HG02610 (cell line): ENCODE results near the gene CAV1.

Source experiments
- ATAC-seq: cut with Tn5 transposase; IDR thresholded peaks from one replicate; pipeline ENCODE4 v1.9.1; 2021; ENCODE audit warnings: mild to moderate bottlenecking, moderate library complexity; ENCODE audit not compliant: unreplicated experiment

Gene CAV1

DNA sequence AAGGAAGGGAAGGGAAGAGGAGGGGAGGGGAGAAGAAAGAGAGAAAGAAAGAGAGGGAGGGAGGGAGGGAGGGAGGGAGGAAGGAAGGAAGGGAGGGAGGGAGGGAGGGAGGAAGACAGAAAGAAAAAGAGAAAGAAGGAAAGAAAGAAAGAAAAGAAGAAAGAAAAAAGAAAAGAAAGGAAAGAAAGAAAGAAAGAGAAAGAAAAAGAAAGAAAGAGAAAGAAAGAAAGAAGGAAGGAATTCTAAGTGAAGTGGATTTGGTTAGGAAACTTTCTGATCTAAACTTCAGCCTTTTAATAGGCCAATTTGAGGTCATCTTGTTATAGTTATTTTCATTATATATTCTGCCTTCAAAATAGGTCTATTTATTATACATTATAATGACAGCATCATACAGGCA lies 21.0 kb upstream of the CAV1 start:
- ATAC-seq = no peak

DNA sequence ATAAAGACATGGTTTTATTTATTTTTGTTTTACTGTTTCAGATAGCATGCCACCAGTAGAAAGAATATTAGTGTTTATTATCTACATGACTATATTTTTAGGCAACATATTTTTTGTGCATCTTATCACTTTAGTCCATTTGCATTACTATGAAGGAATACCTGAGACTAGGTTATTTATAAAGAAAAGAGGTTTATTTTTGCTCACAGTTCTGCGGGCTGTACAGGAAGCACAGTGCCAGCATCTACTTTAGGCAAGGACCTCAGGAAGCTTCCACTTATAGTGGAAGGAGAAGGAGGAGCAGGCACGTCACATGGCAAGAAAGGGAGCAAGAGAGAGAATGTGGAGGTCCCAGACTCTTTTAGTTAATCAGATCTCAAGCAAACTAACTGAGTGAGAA lies 19.6 kb upstream of the CAV1 start:
- no peak for ATAC-seq

GRCh38 chr7:116505823-116506222 lies 19.0 kb upstream of the CAV1 start:
- no peak for ATAC-seq

DNA sequence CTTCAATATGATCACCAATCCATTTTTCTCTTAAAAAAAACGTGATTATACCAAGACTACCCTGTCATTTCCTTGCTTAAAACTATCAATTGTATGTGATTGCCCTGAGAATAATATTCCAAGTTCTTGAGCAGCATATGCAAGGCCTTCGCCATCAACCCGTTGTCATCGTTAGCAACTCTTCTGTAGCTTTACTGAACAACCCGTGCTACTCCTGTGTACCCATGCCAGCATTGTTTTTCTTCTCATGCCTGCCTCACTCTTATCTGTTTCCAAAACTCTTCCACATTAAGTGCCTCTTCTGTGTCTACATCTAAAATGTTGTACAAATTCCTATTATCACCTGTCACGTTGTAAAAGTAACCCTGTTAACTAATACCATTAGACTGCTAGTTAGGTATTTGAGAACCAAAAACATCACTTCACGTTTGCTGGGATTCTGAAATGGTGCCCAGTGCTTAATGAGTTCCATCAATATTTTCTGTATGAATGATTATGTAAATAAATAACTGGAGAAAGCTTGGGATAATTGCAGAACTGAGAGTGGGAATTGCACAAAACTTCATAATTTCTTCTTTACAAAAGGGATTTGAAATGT lies 14.8 kb upstream of the CAV1 start:
- no peak for ATAC-seq

DNA sequence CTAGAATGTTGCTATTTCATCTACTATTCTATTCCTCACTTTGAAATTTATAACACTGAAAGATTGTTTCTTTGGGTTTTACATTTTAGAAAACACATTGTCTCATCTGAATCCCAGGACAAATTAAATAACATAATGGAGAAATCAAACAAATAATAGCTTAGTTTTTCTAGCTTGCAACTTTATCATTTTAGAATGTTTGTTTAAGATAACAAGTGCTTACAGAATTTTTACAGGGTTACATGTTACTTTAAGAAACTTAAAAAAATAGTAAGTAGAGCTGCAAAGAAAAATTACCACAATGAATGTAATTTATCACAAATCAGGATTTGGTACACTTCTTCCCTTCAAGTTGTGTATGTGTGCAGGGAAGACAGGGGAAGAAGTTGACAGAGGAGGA lies 14.0 kb upstream of the CAV1 start:
- no peak for ATAC-seq

- peak; percentile 98 for ATAC-seq
Measured at GRCh38 chr7:116511552-116512519, 13.0 kb upstream of the CAV1 start.

- no peak for ATAC-seq
Measured at GRCh38 chr7:116512520-116513188, 12.2 kb upstream of the CAV1 start.

DNA sequence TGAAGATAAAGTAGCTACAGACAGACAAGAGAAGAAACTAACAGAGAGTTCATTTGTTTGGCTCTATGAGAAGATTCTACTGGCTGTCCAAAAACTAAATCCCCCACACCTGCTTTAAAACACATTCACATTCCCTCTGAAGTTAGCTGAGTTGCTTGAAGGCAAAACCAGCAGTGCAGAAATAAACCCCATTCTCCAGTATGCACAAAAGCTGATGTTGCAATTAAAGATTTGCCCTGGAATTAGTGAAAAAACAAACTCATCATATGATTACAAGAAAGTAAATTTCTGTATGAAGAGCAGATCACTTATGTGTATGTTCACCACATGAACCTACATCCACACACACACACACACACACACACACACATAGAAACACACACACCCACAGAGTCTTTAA lies 9.3 kb upstream of the CAV1 start:
- no peak for ATAC-seq

GRCh38 chr7:116516324-116516723 lies 8.5 kb upstream of the CAV1 start:
- ATAC-seq = no peak

- ATAC-seq = no peak
Measured at GRCh38 chr7:116517626-116518025, 7.2 kb upstream of the CAV1 start.

- no peak for ATAC-seq
Measured at GRCh38 chr7:116518961-116519360, 5.9 kb upstream of the CAV1 start.

DNA sequence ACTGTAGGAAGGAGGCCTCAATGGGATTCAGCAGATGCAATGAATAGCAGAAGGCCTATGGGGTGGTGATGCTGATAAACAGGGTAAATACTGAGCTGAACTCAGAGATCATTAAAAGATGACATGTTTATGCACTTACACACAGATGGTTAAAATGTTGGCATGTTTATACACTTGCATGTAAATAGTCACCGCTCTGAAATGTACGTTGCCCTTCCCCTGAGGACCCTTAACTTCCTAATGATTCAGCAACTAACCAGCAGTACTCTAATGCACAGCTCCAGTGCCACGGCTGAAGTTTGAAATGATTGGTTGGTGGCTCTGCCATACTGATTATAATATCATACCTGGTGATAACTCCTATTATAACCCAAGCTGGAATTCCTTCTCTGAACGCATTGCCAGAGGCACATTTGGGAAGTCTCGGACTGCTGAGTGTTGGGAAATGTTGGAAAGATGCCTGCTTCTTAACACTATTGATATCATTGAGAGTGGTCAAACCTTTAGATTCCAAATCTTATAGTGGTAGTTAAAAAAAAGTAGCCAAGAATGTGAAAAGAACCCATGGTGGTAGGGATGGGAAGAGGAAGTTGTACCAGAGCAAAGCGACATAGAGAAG lies 3.7 kb upstream of the CAV1 start:
- no peak for ATAC-seq

DNA sequence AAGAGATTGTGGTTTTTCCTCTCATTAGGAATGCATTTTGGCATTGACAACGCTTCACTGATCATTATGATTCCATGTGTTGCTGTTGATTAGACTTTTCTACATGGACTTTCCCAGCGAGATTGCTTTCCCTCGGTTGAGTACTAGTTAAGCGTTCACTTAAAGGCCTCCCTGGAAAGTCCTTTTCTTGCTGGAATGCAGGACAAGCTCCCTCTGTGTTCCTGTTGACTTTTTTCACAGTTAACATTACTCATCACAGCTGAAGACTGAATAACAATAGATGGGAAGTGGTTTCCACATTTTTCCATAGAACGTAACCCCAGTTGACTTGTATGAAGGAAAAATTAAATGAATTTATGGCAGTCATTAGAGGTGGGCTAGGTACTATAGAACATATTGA lies 2.6 kb upstream of the CAV1 start:
- no peak for ATAC-seq

DNA sequence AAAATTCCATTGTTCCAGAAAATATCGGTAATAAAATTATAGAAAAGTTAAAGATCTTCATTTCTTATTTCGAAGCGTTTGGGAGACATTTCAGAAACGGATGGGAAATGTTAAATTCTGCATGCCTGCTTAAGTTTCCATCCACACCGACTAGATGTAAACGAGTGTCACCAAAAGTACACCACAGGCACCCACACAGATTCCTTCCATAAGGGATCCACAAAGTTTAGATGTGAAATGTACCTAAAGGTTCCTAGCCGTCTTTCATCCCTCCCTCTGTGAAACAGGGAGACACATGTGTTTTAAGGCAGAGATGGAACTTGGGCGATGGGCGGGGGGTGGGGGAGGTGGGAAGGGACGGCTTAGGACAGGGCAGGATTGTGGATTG lies 621 bp upstream of the CAV1 start:
- ATAC-seq = no peak

DNA sequence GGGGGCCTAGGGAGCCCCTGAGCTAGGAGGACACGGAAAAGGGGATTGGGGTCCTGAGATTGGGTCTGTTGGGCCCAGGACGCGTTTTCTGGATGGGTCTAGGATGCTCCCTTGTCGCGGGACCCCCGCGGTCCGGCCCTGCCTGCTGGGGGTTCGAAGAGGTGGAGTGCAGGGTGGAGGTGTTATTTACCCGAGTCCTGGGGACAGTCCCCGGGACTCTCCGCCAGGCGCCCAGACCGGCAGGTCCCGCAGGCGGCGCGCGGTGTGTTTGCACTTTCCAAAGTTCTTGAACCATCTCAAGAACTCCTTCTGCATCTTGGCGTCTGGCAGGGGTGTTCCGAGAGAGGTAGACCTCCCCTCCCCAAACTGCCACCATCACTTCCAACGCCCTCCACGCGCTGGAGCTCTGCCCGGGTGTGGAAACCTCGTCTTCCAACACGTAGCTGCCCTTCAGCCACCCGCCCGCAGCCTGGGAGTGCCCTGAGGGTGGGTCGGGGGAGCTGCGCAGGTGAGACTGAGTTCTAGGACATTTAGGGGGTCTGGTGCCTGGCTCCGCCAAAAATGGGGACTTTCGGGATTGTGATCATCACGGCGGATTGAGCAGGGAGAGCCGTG lies 569 bp downstream of the CAV1 start:
- ATAC-seq = peak; percentile 50

DNA sequence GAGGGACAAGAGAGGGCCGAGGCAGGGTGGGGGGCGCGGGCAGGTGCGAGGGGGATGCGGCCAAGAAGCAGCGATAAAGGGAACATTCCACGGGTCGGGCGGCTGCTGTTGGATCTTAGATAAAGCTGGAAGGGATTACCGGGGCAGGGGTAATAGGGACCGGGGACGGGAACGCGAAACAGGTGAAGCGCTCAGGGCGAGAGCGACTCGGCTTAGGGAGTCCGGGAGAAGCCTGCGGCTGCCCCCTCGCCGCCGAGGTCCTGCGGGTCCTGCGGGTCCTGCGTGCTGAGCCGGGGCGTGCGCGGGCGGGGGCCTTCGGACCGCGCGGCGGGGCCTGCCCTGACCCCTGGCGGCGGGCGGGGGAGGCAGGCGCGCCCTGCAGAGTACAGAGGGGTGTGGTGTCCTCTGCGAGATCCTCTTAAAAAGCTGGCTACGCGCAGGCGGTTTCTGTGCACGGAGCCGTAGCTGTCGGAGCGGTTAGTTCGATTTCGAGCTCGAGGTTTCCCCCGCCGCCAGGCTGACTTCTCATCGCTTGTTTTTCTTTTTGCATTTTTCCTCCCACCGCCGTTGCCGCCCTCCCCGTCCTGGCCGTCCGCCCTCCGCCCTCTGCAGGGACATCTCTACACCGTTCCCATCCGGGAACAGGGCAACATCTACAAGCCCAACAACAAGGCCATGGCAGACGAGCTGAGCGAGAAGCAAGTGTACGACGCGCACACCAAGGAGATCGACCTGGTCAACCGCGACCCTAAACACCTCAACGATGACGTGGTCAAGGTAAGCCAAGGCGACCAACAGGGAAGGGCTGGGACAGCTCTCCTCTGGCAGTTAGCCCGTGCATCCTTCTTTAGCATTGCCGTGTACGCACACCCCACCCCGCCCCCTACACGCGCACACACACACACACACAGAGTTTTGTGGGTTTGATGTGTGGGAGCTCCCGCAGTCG lies 1.4 kb downstream of the CAV1 start:
- ATAC-seq = peak; percentile 92

DNA sequence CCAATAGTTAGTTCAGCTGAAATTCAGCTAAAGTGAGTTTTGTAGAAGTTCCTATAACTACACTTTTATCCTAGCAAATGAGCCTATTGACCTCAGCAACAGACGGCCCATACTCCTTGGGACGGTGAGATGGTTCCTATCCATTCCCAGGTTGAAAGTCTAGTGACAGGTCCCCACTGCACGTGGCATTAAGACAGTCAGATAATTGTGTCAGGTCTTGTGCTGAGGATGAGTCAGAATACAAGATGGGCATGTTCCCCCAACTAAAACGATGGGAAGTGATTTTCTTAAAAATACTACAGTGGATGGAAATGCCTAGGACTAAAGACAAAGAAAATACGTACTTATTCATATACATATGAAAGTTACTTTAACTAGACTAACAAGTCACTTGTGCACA lies 2.1 kb downstream of the CAV1 start:
- no peak for ATAC-seq

DNA sequence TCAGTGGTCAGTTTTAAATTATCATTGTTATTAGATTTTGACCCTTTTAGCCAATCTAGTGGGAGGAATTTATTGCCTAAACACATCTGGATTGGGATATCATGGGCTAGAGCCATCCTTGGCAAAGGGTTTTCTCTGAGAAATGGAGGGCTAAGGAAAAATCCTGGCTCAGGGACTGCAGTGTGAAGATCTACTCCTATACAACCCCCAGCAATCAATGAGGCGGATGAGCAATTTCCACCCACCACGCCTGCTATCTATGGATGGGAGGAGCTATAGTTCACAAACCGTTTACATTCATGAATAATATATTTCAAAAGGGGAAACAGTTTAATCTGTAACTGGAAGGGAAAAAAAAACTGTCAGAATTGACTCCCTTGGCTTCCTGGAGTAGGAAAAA lies 2.7 kb downstream of the CAV1 start:
- no peak for ATAC-seq

GRCh38 chr7:116528008-116528789 lies 3.4 kb downstream of the CAV1 start:
- ATAC-seq = no peak
